OCI-LY7 (cell line): ENCODE data around the gene EP400. TPM values are rescaled to one million over a fixed set of nuclear protein-coding genes. Genes with fewer than 3 reads are reported as not detected.

Experiments used
- BruUV-seq: library from RNA; stranded (reverse); fragments of 400-500 nt; replicated peaks from 2 replicates; lab custom pipeline; 2021; lab: Mats Ljungman, UMichigan
- CTCF ChIA-PET: fragments of 300-600 bp; sonication (Branson Sonifier 250); formaldehyde crosslinking; loops from one replicate; lab custom pipeline; 2022; ENCODE audit warnings: antibody characterized with exemption; ENCODE audit not compliant: unreplicated experiment; lab: Charles Lee
- POLR2A ChIA-PET: fragments of 300-600 bp; sonication (Branson Sonifier 250); formaldehyde crosslinking; loops from one replicate; lab custom pipeline; 2022; ENCODE audit warnings: antibody characterized with exemption; lab: Charles Lee
- DNase-seq: peaks from one replicate; pipeline ENCODE4 v3.0.0-alpha.2; 2015; ENCODE audit warnings: low spot score
- H2AFZ ChIP-seq: fragments of 200-600 bp; sonication (generic), shearing (Covaris generic); 2 replicates; pipeline ENCODE4 v1.6.1; 2014; ENCODE audit warnings: mild to moderate bottlenecking, antibody characterized with exemption, low read length, moderate library complexity
- H3K27ac ChIP-seq: fragments of 200-600 bp; sonication (generic); 2 replicates; pipeline ENCODE4 v1.5.1; 2014; ENCODE audit warnings: mixed run types, low read depth, mild to moderate bottlenecking, moderate library complexity, low read length, inconsistent platforms; ENCODE audit not compliant: poor library complexity, severe bottlenecking
- H3K36me3 ChIP-seq: fragments of 200-600 bp; sonication (generic); 2 replicates; pipeline ENCODE4 v1.6.1; 2014; ENCODE audit warnings: mild to moderate bottlenecking, antibody characterized with exemption, low read length, moderate library complexity, mixed read lengths; ENCODE audit not compliant: insufficient read depth
- H3K4me1 ChIP-seq: fragments of 200-600 bp; sonication (generic); 2 replicates; pipeline ENCODE4 v1.5.1; 2014; ENCODE audit warnings: mild to moderate bottlenecking, low read length; ENCODE audit not compliant: insufficient read depth, poor library complexity, severe bottlenecking
- H3K4me2 ChIP-seq: fragments of 200-600 bp; sonication (generic); 2 replicates; pipeline ENCODE4 v1.6.1; 2014; ENCODE audit warnings: mild to moderate bottlenecking, low read length
- H3K4me3 ChIP-seq: fragments of 200-600 bp; sonication (generic); 2 replicates; pipeline ENCODE4 v1.5.1; 2014; ENCODE audit warnings: mild to moderate bottlenecking, low read depth, low read length; ENCODE audit not compliant: poor library complexity, severe bottlenecking
- H3K79me2 ChIP-seq: fragments of 200-600 bp; sonication (generic); 2 replicates; pipeline ENCODE4 v1.6.1; 2016; ENCODE audit warnings: low read depth, mild to moderate bottlenecking, low read length, moderate library complexity, mixed read lengths; ENCODE audit not compliant: insufficient read depth
- H3K9me2 ChIP-seq: fragments of 200-600 bp; sonication (generic); 2 replicates; pipeline ENCODE4 v1.6.1; 2016; ENCODE audit warnings: mild to moderate bottlenecking, low read length, mixed read lengths; ENCODE audit not compliant: insufficient read depth
- H3K9me3 ChIP-seq: fragments of 200-600 bp; sonication (generic); 2 replicates; pipeline ENCODE4 v1.6.1; 2014; ENCODE audit warnings: mild to moderate bottlenecking, mixed run types, low read length, mixed read lengths
- H4K20me1 ChIP-seq: fragments of 200-600 bp; sonication (generic); 2 replicates; pipeline ENCODE4 v1.6.1; 2014; ENCODE audit warnings: mild to moderate bottlenecking, antibody characterized with exemption, low read length, moderate library complexity, mixed read lengths; ENCODE audit not compliant: insufficient read depth
- CTCF ChIP-seq: fragments of 200-600 bp; sonication (generic); conservative IDR thresholded peaks from 2 replicates; pipeline ENCODE4 v1.5.1; 2014; ENCODE audit warnings: mild to moderate bottlenecking, antibody characterized with exemption, low read length, moderate library complexity, mixed read lengths
- EZH2phosphoT487 ChIP-seq: fragments of 200-600 bp; sonication (generic); IDR thresholded peaks from 2 replicates; pipeline ENCODE4 v1.6.1; 2018; ENCODE audit warnings: low read depth, borderline replicate concordance, mild to moderate bottlenecking, mixed run types, antibody characterized with exemption, low read length, moderate library complexity, mixed read lengths
- intact Hi-C: fragments of 100-400 bp; cut with micrococcal nuclease; formaldehyde crosslinking; loops from one replicate; pipeline ENCODE4 v1.10.0; 2022; ENCODE audit not compliant: unreplicated experiment
- total RNA-seq, 2 experiments: library from RNA; depleted of rRNA in 1 of 2; stranded (reverse); fragments of >200 nt in 1 of 2; shearing (Covaris generic) in 1 of 2; gene quantifications; 2 replicates each; pipeline ENCODE4 v1.2.3, GENCODE V29; 2014 to 2022

EP400 gene
- total RNA-seq, 2 experiments from 2014 or later: 20.7 to 56.2 TPM

- no peaks in the 10 kb centered on the region for H3K9me2 ChIP-seq
- no peak overlapping the region for H3K27ac ChIP-seq
- no peaks in the 10 kb centered on the region for H4K20me1 ChIP-seq
- ChIA-PET CTCF (no interaction called here), POLR2A (no interaction called here)
- H3K9me3 ChIP-seq: no peaks in the 10 kb centered on the region
- H3K4me1 ChIP-seq: no peaks in the 10 kb centered on the region
- TF ChIP-seq EZH2phosphoT487: no peak
- no peak for TF ChIP-seq CTCF
- BruUV-seq: no TSS peak
- H3K36me3 ChIP-seq: peaks cover 87% of the 10 kb centered on the region
- intact Hi-C loops: no loop called here
- no peak overlapping the region for H3K4me2 ChIP-seq
- H3K79me2 ChIP-seq: no peaks in the 10 kb centered on the region
- no peak for DNase-seq
- no peak overlapping the region for H3K4me3 ChIP-seq
- H2AFZ ChIP-seq: no peak overlapping the region
Measured at GRCh38 chr12:132014092-132014914, 64.6 kb downstream of the EP400 start.

GRCh38 chr12:132014915-132015280 is 65.2 kb downstream of the EP400 start:
- H3K36me3 ChIP-seq: peaks cover 89% of the 10 kb centered on the region
- H3K4me3 ChIP-seq: no peak overlapping the region
- DNase-seq: peak; percentile 14
- no peak overlapping the region for H2AFZ ChIP-seq
- H3K4me2 ChIP-seq: no peak overlapping the region
- no TSS peak for BruUV-seq
- no peaks in the 10 kb centered on the region for H3K9me2 ChIP-seq
- H4K20me1 ChIP-seq: no peaks in the 10 kb centered on the region
- TF ChIP-seq EZH2phosphoT487 (no peak), CTCF (0 out of 2 replicates have a peak, but pooled peaks have one; percentile 11)
- no peak overlapping the region for H3K27ac ChIP-seq
- no peaks in the 10 kb centered on the region for H3K9me3 ChIP-seq
- intact Hi-C loops: no loop called here
- H3K4me1 ChIP-seq: no peaks in the 10 kb centered on the region
- H3K79me2 ChIP-seq: no peaks in the 10 kb centered on the region
- ChIA-PET POLR2A (no interaction called here), CTCF (no interaction called here)
